Measurements from ENCODE around the gene USP27X.

Gene USP27X

DNA sequence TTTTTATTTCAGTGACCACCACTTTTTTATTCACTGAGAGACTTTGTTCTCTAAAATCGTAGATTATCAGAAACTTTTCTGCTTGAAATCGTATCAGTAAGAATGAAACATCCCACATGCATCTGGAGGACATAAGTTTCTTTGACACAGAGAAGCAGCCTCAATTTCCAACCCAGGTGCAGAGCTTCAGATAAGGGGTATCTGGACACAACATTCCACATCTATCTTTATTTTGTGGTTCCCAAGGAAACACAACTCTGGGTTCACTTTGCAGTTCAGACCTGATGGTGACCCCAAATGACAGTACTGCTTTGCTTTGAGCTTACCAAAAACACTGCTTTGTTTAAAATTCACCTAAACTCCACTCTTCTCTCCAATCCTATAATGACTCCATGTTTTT lies 41.8 kb downstream of the USP27X start:
- Histone ChIP-seq H3F3A (ENCODE audit: insufficient read depth, low read length) (no peaks in the 10 kb centered on the region), H4K20me1 (ENCODE audit: insufficient read depth, low read length) (no peaks in the 10 kb centered on the region), H3K4me2 (ENCODE audit: low read depth, low read length) (no peak overlapping the region), H3K27ac (ENCODE audit: low read length) (no peak overlapping the region), H3K9me2 (replicated peaks; ENCODE audit: insufficient read depth, low read length) (no peaks in the 10 kb centered on the region), H3K27me3 (replicated peaks; ENCODE audit: insufficient read depth, low read length) (no peaks in the 10 kb centered on the region), H3K4me3 (ENCODE audit: low read length) (no peak overlapping the region), H3K9me3 (replicated peaks; ENCODE audit: insufficient read depth, low read length) (no peaks in the 10 kb centered on the region), H3K79me2 (ENCODE audit: low read length) (no peaks in the 10 kb centered on the region), H3K36me3 (replicated peaks; ENCODE audit: insufficient read depth, low read length) (no peaks in the 10 kb centered on the region), H2AFZ (ENCODE audit: low read length) (no peak overlapping the region), H3K4me1 (ENCODE audit: low read length) (no peaks in the 10 kb centered on the region), H3K9ac (ENCODE audit: low read length) (no peak overlapping the region)
- DNase-seq: no peak
- no peak for TF ChIP-seq EZH2phosphoT487 (IDR thresholded peaks at IDR 0.05; ENCODE audit: low read length)
- TF ChIP-seq, protein P1, sequence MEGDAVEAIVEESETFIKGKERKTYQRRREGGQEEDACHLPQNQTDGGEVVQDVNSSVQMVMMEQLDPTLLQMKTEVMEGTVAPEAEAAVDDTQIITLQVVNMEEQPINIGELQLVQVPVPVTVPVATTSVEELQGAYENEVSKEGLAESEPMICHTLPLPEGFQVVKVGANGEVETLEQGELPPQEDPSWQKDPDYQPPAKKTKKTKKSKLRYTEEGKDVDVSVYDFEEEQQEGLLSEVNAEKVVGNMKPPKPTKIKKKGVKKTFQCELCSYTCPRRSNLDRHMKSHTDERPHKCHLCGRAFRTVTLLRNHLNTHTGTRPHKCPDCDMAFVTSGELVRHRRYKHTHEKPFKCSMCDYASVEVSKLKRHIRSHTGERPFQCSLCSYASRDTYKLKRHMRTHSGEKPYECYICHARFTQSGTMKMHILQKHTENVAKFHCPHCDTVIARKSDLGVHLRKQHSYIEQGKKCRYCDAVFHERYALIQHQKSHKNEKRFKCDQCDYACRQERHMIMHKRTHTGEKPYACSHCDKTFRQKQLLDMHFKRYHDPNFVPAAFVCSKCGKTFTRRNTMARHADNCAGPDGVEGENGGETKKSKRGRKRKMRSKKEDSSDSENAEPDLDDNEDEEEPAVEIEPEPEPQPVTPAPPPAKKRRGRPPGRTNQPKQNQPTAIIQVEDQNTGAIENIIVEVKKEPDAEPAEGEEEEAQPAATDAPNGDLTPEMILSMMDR (IDR thresholded peaks at IDR 0.05; ENCODE audit: low read length): no peak
- TF ChIP-seq EZH2 (optimal IDR thresholded peaks at IDR 0.05; ENCODE audit: low read depth, low read length): no peak

DNA sequence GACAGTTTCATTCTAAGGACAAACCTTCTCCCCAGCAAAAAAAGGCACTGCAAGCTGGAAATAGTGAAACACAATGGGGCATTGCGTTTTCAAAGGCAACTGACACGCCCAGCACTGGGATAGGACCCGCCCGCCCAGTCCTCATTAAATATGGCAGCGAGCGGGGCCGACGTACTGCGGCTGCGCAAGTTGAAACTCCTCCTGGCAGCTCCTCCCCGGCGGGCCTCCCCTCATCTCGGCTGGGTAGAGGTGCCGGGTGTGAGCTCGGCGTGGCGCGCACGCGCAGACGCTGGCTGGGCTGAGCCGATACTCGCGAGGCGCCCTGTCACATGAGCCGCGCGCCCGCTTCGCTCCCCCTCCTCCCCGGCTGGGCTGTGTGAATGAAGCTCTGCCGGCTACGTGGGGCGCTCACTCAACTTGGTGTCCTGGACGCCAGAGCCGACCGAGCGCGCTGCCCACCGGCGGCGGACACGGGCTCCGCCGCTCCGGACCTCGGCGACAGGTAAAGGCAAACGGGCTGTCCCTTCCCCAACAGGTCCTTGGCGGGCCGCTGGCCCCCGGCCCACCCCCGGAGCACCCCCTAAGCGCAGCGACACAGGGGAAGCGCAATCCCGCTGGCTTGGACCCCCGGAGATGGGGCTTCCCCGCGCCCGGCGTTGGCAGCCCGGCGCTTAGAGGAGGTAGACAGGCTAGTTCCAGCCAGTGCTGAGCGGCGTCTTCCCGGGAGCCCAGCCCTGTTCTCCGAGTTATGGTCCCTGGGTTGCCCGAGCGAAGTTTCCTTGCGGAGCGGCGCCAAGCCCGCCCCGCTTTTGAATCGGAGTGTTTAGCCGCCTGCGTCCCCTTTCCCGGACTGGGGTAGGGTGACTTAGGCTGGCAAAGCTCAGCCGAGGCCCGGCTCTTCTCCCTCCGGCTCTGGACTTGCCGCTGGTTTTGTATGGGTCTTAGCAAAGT lies 43.3 kb downstream of the USP27X start, which contains the start of gene CLCN5:
CLCN5 (plus strand) TSS at position 306 of the 951 bp plus-strand sequence. CDS start 2,703 bp downstream, outside the sequence.
- H3K9me3 ChIP-seq (replicated peaks; ENCODE audit: insufficient read depth, low read length): no peaks in the 10 kb centered on the region
- no peaks in the 10 kb centered on the region for H3K36me3 ChIP-seq (replicated peaks; ENCODE audit: insufficient read depth, low read length)
- H3F3A ChIP-seq (ENCODE audit: insufficient read depth, low read length): no peaks in the 10 kb centered on the region
- no peaks in the 10 kb centered on the region for H3K79me2 ChIP-seq (ENCODE audit: low read length)
- no peaks in the 10 kb centered on the region for H4K20me1 ChIP-seq (ENCODE audit: insufficient read depth, low read length)
- H3K4me3 ChIP-seq (ENCODE audit: low read length): peak within 1 kb of the TSS; percentile 76
- H3K9ac ChIP-seq (ENCODE audit: low read length): peak within 1 kb of the TSS; percentile 73
- no peaks in the 10 kb centered on the region for H3K9me2 ChIP-seq (replicated peaks; ENCODE audit: insufficient read depth, low read length)
- H3K4me1 ChIP-seq (ENCODE audit: low read length): no peaks in the 10 kb centered on the region
- TF ChIP-seq, protein P1 (IDR thresholded peaks at IDR 0.05; ENCODE audit: low read length): no peak
- no peak for TF ChIP-seq EZH2phosphoT487 (IDR thresholded peaks at IDR 0.05; ENCODE audit: low read length)
- no peak for TF ChIP-seq EZH2 (optimal IDR thresholded peaks at IDR 0.05; ENCODE audit: low read depth, low read length)
- peak within 1 kb of the TSS; percentile 26; the same call in 1 of the 2 replicates for H3K27ac ChIP-seq (ENCODE audit: low read length)
- H3K4me2 ChIP-seq (ENCODE audit: low read depth, low read length): peak within 1 kb of the TSS; percentile 66
- H2AFZ ChIP-seq (ENCODE audit: low read length): peak within 1 kb of the TSS; percentile 84
- peak; percentile 93 for DNase-seq
- H3K27me3 ChIP-seq (replicated peaks; ENCODE audit: insufficient read depth, low read length): no peaks in the 10 kb centered on the region

DNA sequence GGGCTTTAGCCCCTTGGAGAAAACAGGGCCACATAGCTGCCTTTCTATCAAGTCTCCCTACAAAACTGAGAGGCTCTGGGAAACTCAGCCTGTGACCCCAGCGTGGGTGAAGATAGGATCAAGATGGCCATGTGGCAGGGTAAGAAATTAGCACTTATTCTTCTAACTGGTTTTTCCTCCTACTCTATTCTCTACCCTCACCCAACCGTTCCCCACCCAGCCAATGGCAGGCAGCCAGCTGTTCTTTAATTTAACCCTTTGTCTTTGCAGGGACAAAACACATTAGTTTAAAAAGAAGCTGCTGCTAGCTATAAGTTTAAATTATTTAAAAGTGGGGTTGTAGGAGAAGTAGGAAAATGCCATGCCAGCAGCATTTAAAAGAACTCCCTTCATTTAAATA lies 45.9 kb downstream of the USP27X start:
- Histone ChIP-seq H3K4me3 (ENCODE audit: low read length) (no peak overlapping the region), H4K20me1 (ENCODE audit: insufficient read depth, low read length) (no peaks in the 10 kb centered on the region), H2AFZ (ENCODE audit: low read length) (no peak overlapping the region), H3K27me3 (replicated peaks; ENCODE audit: insufficient read depth, low read length) (no peaks in the 10 kb centered on the region), H3K36me3 (replicated peaks; ENCODE audit: insufficient read depth, low read length) (no peaks in the 10 kb centered on the region), H3F3A (ENCODE audit: insufficient read depth, low read length) (no peaks in the 10 kb centered on the region), H3K4me1 (ENCODE audit: low read length) (no peaks in the 10 kb centered on the region), H3K9me2 (replicated peaks; ENCODE audit: insufficient read depth, low read length) (no peaks in the 10 kb centered on the region), H3K9me3 (replicated peaks; ENCODE audit: insufficient read depth, low read length) (no peaks in the 10 kb centered on the region), H3K79me2 (ENCODE audit: low read length) (no peaks in the 10 kb centered on the region), H3K4me2 (ENCODE audit: low read depth, low read length) (no peak overlapping the region), H3K9ac (ENCODE audit: low read length) (no peak overlapping the region), H3K27ac (ENCODE audit: low read length) (no peak overlapping the region)
- no peak for TF ChIP-seq EZH2 (optimal IDR thresholded peaks at IDR 0.05; ENCODE audit: low read depth, low read length)
- no peak for TF ChIP-seq EZH2phosphoT487 (IDR thresholded peaks at IDR 0.05; ENCODE audit: low read length)
- TF ChIP-seq, protein P1 (IDR thresholded peaks at IDR 0.05; ENCODE audit: low read length): no peak
- DNase-seq: no peak

Data from MM.1S (cell line).